Tibial nerve (tissue), 4 donors: ENCODE results near the gene SPCS1.

Experiments
- CTCF ChIP-seq, 5 experiments: fragments of 200-600 bp in 3 of 5; fragments of 450-650 bp in 2 of 5; sonication (generic) in 3 of 5; IDR thresholded peaks; one replicate each; pipeline ENCODE4 v1.5.1; 2016 to 2019; ENCODE audit warnings: antibody characterized with exemption in 5 of 5, mild to moderate bottlenecking in 3 of 5, moderate library complexity in 2 of 5
- EP300 ChIP-seq, 2 donors: sonication (generic); formaldehyde crosslinking; IDR thresholded peaks; one replicate each; pipeline ENCODE4 v1.6.1; 2017; ENCODE audit warnings: antibody characterized with exemption in 2 of 2, mild to moderate bottlenecking in 1 of 2
- POLR2A ChIP-seq, 2 donors: fragments of 450-650 bp; IDR thresholded peaks; one replicate each; pipeline ENCODE4 v1.6.1; 2017; ENCODE audit warnings: antibody characterized with exemption in 2 of 2, mild to moderate bottlenecking in 2 of 2, moderate library complexity in 2 of 2

- TF ChIP-seq CTCF (IDR thresholded peaks at IDR 0.05): peak in 2 of 5 experiments; percentile 26 to 29
- TF ChIP-seq POLR2A (IDR thresholded peaks at IDR 0.05): peak; percentile 50 to 82
- TF ChIP-seq EP300 (IDR thresholded peaks at IDR 0.05): peak; percentile 73 to 97
Measured at GRCh38 chr3:52685709-52686691, 19.9 kb upstream of the SPCS1 start, which contains the start of the genes GNL3 and PBRM1.
